Lower leg skin (tissue), 4 donors: Measurements from ENCODE around the gene TMEM213. TPM values are rescaled to one million over a fixed set of nuclear protein-coding genes. Genes with fewer than 3 reads are reported as not detected.

Experiments used
- DNase-seq, 2 donors: peaks; one replicate each; pipeline ENCODE4 v3.0.0-alpha.2; 2019; ENCODE audit warnings: low spot score in 2 of 2
- H3K4me3 ChIP-seq: fragments of 200-600 bp; sonication (generic); 2 replicates; pipeline ENCODE4 v1.5.1; 2017; ENCODE audit warnings: mild to moderate bottlenecking, low read depth; ENCODE audit not compliant: poor library complexity, severe bottlenecking
- CTCF ChIP-seq, 3 donors: fragments of 450-650 bp; IDR thresholded peaks; one replicate each; pipeline ENCODE4 v1.5.1; 2016; ENCODE audit warnings: antibody characterized with exemption in 3 of 3, mild to moderate bottlenecking in 3 of 3, moderate library complexity in 2 of 3
- POLR2A ChIP-seq, 2 donors: fragments of 450-650 bp; IDR thresholded peaks; one replicate each; pipeline ENCODE4 v1.6.1; 2016 to 2017; ENCODE audit warnings: antibody characterized with exemption in 2 of 2, mild to moderate bottlenecking in 1 of 2, moderate library complexity in 1 of 2
- WGBS, 2 donors: methylation state at CpG; one replicate each; pipeline ENCODE4 v1.1.5; 2018; 5-methylcytosine and 5-hydroxymethylcytosine counted together
- intact Hi-C: fragments of 100-400 bp; cut with DNase I; formaldehyde crosslinking; loops from one replicate; pipeline ENCODE4 v1.15.0; 2023; ENCODE audit warnings: low total_unique reads
- total RNA-seq, 4 donors: library from RNA; depleted of rRNA; stranded (reverse); fragments of >200 nt; gene quantifications; one replicate each; pipeline ENCODE4 v1.1.0, GENCODE V29; 2016

TMEM213 gene
- total RNA-seq, 4 donors from 2014 or later, result 2.5 to 13.3 (median 6.5) TPM

- 93 to 97% methylated on average over 18 to 19 of the region's 19 CpGs for WGBS, 2 donors
- intact Hi-C loops, result no loop called here
- no peak for DNase-seq
- TF ChIP-seq POLR2A (IDR thresholded peaks at IDR 0.05), result no peak
- no peak for TF ChIP-seq CTCF (IDR thresholded peaks at IDR 0.05)
- H3K4me3 ChIP-seq, result no peak overlapping the region
Observed at GRCh38 chr7:138867744-138868143, 70.0 kb downstream of the TMEM213 start.

GRCh38 chr7:138868711-138869110 is 70.9 kb downstream of the TMEM213 start:
- no peak overlapping the region for H3K4me3 ChIP-seq
- intact Hi-C loops, result no loop called here
- WGBS, 2 donors, result 96% methylated on average over 14 of the region's 14 CpGs
- DNase-seq, result no peak
- TF ChIP-seq POLR2A (IDR thresholded peaks at IDR 0.05) (no peak), CTCF (IDR thresholded peaks at IDR 0.05) (no peak)

GRCh38 chr7:138869353-138869752 is 71.6 kb downstream of the TMEM213 start:
- DNase-seq, result no peak
- no peak overlapping the region for H3K4me3 ChIP-seq
- no peak for TF ChIP-seq CTCF (IDR thresholded peaks at IDR 0.05)
- TF ChIP-seq POLR2A (IDR thresholded peaks at IDR 0.05), result no peak
- intact Hi-C loops, result no loop called here
- 96 to 98% methylated on average over 29 to 30 of the region's 30 CpGs for WGBS, 2 donors

- intact Hi-C loops, result no loop called here
- peak in 1 of 2 donors; percentile 75 for DNase-seq
- 94 to 96% methylated on average over 21 of the region's 21 CpGs for whole genome bisulfite sequencing, 2 donors
Observed at GRCh38 chr7:138871065-138871813, 73.4 kb downstream of the TMEM213 start.

GRCh38 chr7:138871814-138872090 is 74.0 kb downstream of the TMEM213 start:
- TF ChIP-seq CTCF (IDR thresholded peaks at IDR 0.05) (no peak), POLR2A (IDR thresholded peaks at IDR 0.05) (no peak)
- no peak for DNase-seq
- intact Hi-C loops, result no loop called here
- WGBS, 2 donors, result 91 to 93% methylated on average over 5 of the region's 5 CpGs
- H3K4me3 ChIP-seq, result no peak overlapping the region

More at GRCh38 chr7:138871065-138871813, 73.4 kb downstream of the TMEM213 start:
- TF ChIP-seq POLR2A (IDR thresholded peaks at IDR 0.05), result no peak
- TF ChIP-seq CTCF (IDR thresholded peaks at IDR 0.05), result no peak
- H3K4me3 ChIP-seq, result no peak overlapping the region

- DNase-seq, result peak in 1 of 2 donors; percentile 43
- H3K4me3 ChIP-seq, result no peak overlapping the region
- TF ChIP-seq CTCF (IDR thresholded peaks at IDR 0.05) (no peak), POLR2A (IDR thresholded peaks at IDR 0.05) (no peak)
- WGBS, 2 donors, result 61 to 71% methylated on average over 4 of the region's 4 CpGs
- intact Hi-C loops, result no loop called here
Observed at GRCh38 chr7:138872576-138872975, 74.8 kb downstream of the TMEM213 start.
